ENCODE data around the gene SIRT5. TPM values are rescaled to one million over a fixed set of nuclear protein-coding genes. Genes with fewer than 3 reads are reported as not detected.

The SIRT5 gene
- total RNA-seq, result 6.0 and 8.6 TPM in 2 replicates

DNA sequence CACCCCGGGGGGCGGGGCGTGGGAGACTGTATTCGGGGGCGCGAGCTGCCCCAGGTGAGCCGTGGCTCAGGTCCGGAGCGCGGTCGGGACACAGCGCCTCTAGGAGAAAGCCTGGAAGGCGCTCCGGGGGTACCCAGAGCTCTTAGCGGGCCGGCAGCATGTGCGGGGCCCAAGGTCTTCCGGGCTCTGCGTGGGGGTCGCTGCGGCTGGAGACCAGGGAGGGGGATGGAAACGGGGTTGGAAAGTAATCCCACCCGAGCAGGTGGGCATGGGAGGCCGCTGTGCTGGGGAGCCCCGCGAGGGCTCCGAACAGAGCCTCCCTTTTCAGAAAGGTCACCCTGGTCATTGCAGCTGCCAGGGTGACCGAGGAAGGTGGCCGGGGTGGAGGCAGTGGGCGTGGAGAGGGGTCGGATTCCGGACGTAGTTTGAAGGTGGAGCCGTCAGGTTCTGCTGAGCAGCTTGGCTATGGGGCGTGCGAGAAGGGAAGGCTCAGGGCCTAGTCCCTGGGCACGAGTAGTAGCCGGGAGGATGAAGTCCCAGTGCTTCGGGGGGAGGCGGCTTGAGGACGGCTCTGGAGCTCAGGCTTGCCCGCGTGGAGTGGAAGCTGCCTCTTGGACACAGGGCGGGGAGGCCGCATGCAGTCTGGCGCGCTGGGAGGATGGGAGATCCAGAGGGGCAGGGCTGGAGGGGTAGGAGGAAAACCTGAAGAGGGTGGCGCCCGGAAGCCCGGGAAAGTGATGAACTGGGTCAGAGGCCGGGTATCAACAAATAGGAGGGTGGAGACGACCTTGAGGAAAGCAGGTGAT, at the start of gene SIRT5:
Gene SIRT5, plus strand, starts transcription at position 31 of the 806 bp plus-strand sequence. CDS start 9,510 bp downstream, outside the sequence.

DNA sequence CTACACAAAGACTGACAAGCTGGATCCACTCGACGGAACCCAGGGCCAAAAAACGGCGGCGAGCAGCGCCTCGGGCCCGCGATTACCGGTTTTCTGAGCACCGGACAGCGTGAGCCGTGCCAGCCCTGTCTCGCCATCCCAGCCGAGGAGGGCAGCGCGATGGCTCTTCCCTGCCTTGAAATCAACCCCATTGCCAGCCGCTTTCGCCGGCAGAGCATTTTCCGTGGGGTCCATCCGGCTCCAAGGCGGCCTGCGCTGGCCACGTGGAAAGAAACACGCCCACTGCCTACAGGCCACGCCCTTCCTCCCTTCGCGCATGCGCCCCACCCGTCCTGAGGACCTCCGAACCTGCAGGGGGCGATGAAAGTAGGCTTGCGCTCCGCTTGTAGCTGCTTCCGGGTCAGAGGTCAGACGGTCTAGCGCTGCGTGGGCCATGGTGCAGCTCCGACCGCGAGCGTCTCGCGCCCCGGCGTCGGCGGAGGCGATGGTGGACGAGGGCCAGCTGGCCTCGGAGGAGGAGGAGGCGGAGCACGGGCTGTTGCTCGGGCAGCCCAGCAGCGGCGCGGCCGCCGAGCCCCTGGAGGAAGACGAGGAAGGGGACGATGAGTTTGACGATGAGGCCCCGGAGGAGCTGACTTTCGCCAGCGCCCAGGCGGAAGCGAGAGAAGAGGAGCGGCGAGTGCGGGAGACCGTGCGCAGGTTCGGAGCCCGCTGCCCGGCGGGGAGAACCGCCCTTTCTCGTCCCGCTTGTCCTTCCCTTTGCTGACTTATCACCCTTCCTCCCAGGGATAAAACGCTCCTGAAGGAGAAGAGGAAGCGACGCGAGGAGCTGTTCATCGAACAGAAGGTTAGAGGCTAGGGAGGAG, 40.8 kb downstream of the SIRT5 start, which contains the start of gene NOL7:
Gene NOL7, plus strand, starts transcription at position 410 of the 866 bp plus-strand sequence. Its CDS starts 24 bp downstream, at position 434.

Other genes starting within 250 kb of the SIRT5 start
- gene TBC1D7, start 246.1 kb upstream of the SIRT5 start, total RNA-seq, result 13.7 and 21.0 TPM in 2 replicates
- gene GFOD1, start 87.0 kb upstream of the SIRT5 start, total RNA-seq, result 1.3 and 1.5 TPM in 2 replicates
- gene NOL7, start 40.7 kb downstream of the SIRT5 start, total RNA-seq, result 24.5 and 52.1 TPM in 2 replicates
- gene RANBP9, start 137.2 kb downstream of the SIRT5 start, total RNA-seq, result 16.0 and 19.9 TPM in 2 replicates
- 12.9 and 13.7 TPM in 2 replicates for gene MCUR1, start 240.0 kb downstream of the SIRT5 start, total RNA-seq

All from mesangial cell (primary cell).